ENCODE results near the gene MRPL16. TPM values are rescaled to one million over a fixed set of nuclear protein-coding genes. Genes with fewer than 3 reads are reported as not detected.

MRPL16 gene
- total RNA-seq, 2 experiments from 2014 or later, result 67.2 to 70.0 TPM

DNA sequence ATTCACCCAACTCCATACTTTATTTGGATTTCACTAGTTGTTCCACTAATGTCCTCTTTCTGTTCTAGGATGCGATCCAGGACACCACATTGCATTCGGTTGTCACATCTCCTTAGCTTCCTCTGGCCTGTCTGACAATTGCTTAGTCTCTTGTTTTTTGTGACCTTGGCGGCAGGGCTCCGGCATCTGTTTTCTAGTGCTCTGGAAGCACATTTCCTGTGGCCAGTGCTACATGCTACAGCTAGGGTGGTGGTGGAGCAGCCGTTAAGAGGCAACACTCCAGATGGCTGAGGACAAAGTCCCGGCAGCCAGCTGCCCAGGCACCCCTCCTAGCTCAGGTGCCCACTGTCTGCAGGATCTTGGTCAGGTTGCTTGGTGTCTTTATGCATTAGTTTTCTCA, 48.6 kb downstream of the MRPL16 start:
- Mint-ChIP-seq H3K27me3 (no peaks in the 10 kb centered on the region), H3K9me3 (no peaks in the 10 kb centered on the region), H3K4me3 (no peak overlapping the region), H3K4me1 (peaks cover 60% of the 10 kb centered on the region), H3K27ac (no peak overlapping the region), H3K36me3 (peaks cover 50% of the 10 kb centered on the region)
- no peak for ATAC-seq (ENCODE audit: low read depth)
- POLR2A ChIA-PET, result interaction anchor here (1.0 kb wide), 1 partner anchor 40 kb away, joined by 5 read pairs; no protein-coding TSS in a partner anchor
- no peak for DNase-seq

- H3K4me3 Mint-ChIP-seq, result no peak overlapping the region
- DNase-seq (no peak), ATAC-seq (ENCODE audit: low read depth) (no peak)
- H3K4me1 Mint-ChIP-seq, result peaks cover 67% of the 10 kb centered on the region
- H3K9me3 Mint-ChIP-seq, result no peaks in the 10 kb centered on the region
- POLR2A ChIA-PET, result no interaction called here
- no peaks in the 10 kb centered on the region for H3K27me3 Mint-ChIP-seq
- no peak overlapping the region for H3K27ac Mint-ChIP-seq
- peaks cover 57% of the 10 kb centered on the region for H3K36me3 Mint-ChIP-seq
Measured at GRCh38 chr11:59760771-59761170, 49.8 kb downstream of the MRPL16 start.

- H3K4me1 Mint-ChIP-seq, result peaks cover 62% of the 10 kb centered on the region
- H3K27me3 Mint-ChIP-seq, result no peaks in the 10 kb centered on the region
- ATAC-seq (ENCODE audit: low read depth) (no peak), DNase-seq (no peak)
- H3K27ac Mint-ChIP-seq, result no peak overlapping the region
- POLR2A ChIA-PET, result interaction anchor here (0.6 to 1.5 kb wide), 3 partner anchors 11 to 41 kb away, joined by 3 to 5 read pairs (median 3); no protein-coding TSS in a partner anchor
- H3K36me3 Mint-ChIP-seq, result peaks cover 53% of the 10 kb centered on the region
- no peak overlapping the region for H3K4me3 Mint-ChIP-seq
- H3K9me3 Mint-ChIP-seq, result no peaks in the 10 kb centered on the region
Measured at GRCh38 chr11:59759900-59760299, 50.7 kb downstream of the MRPL16 start.

DNA sequence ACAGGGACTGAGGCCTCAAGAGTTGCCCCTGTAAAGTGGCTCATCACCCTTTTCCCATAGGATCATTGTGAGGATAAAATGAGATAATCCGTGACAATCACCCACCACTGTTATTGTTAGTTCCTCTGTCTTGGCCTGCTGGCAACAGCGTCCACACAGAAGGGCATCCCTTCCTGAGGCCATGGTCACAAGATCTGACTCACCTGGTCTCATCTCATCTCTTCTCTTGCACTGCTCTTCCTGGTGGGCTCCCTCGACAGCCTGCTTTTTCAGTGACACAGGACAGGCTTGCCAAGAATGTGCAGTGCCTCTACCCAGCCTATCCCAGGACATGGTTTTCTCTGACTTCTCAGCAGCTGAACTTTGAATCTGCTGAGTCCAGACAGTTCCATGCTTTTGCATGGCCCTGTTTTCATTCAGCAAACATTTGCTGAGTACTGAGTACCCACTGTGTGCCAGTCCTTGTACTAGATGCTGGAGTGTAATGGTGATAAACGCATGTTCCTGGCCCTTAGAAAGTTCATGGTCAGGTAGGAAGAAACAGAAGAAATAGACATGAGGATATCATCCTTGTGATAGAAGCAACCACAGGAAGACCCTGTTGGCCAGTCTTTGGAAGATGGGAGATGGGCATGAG, 52.1 kb downstream of the MRPL16 start:
- Mint-ChIP-seq H3K27me3 (no peaks in the 10 kb centered on the region), H3K27ac (no peak overlapping the region), H3K4me1 (peaks cover 58% of the 10 kb centered on the region), H3K4me3 (no peak overlapping the region), H3K36me3 (peaks cover 53% of the 10 kb centered on the region), H3K9me3 (no peaks in the 10 kb centered on the region)
- ATAC-seq (ENCODE audit: low read depth) (no peak), DNase-seq (no peak)
- POLR2A ChIA-PET, result interaction anchor here (1.3 to 5.6 kb wide), 4 partner anchors 10 to 42 kb away, joined by 3 to 102 read pairs (median 28); no protein-coding TSS in a partner anchor

GRCh38 chr11:59756845-59757244, 53.7 kb downstream of the MRPL16 start:
- POLR2A ChIA-PET, result interaction anchor here (0.6 to 5.6 kb wide), 9 partner anchors 12 to 141 kb away, joined by 3 to 102 read pairs (median 17); partner anchors contain the start of genes MRPL16, OSBP and PATL1
- ATAC-seq (ENCODE audit: low read depth) (no peak), DNase-seq (no peak)
- Mint-ChIP-seq H3K9me3 (no peaks in the 10 kb centered on the region), H3K36me3 (peaks cover 40% of the 10 kb centered on the region), H3K4me1 (peaks cover 52% of the 10 kb centered on the region), H3K4me3 (peak overlapping the region; percentile 96), H3K27ac (peak overlapping the region; percentile 2), H3K27me3 (no peaks in the 10 kb centered on the region)

DNA sequence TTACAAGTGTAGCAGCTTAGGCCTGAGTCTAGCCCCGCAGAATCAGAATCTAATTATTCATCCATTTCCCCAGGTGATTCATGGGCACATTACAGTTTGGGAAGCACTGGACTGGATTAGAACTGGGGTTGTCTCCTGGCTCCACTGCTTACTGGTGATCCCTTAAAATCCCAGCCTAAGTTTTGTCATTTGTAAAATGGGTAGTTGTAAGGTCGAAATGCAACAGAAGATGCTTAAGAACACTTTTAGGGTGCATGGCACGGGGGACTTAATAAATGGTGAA, 54.1 kb downstream of the MRPL16 start:
- Mint-ChIP-seq H3K36me3 (peaks cover 39% of the 10 kb centered on the region), H3K9me3 (no peaks in the 10 kb centered on the region), H3K27ac (no peak overlapping the region), H3K4me1 (peaks cover 50% of the 10 kb centered on the region), H3K27me3 (no peaks in the 10 kb centered on the region), H3K4me3 (peak overlapping the region; percentile 96)
- no peak for ATAC-seq (ENCODE audit: low read depth)
- no peak for DNase-seq
- POLR2A ChIA-PET, result interaction anchor here (0.6 to 5.6 kb wide), 11 partner anchors 12 to 141 kb away, joined by 3 to 102 read pairs (median 15); partner anchors contain the start of genes MRPL16, OSBP and PATL1

Other genes with a start within 250 kb of the MRPL16 start
- 10 to 100 TPM; 41.6 to 41.8 TPM for gene OSBP, start 195.0 kb downstream of the MRPL16 start, total RNA-seq
- 10 to 100 TPM; 52.9 to 54.1 TPM for gene PATL1, start 141.7 kb downstream of the MRPL16 start, total RNA-seq
- not detected for gene OR10V1, start 96.9 kb downstream of the MRPL16 start, total RNA-seq
- 10 to 100 TPM; 73.7 to 79.2 TPM for gene STX3, start 55.4 kb downstream of the MRPL16 start, total RNA-seq
- not detected for gene CBLIF, start 34.7 kb upstream of the MRPL16 start, total RNA-seq
- not detected for gene TCN1, start 55.7 kb upstream of the MRPL16 start, total RNA-seq
- not detected for gene OOSP3, start 68.0 kb upstream of the MRPL16 start, total RNA-seq
- gene OOSP1, start 127.7 kb upstream of the MRPL16 start, total RNA-seq, result not detected
- gene OOSP4A, start 153.3 kb upstream of the MRPL16 start, total RNA-seq, result not detected
- not detected for gene OOSP4B, start 206.4 kb upstream of the MRPL16 start, total RNA-seq
- gene OOSP2, start 229.6 kb upstream of the MRPL16 start, total RNA-seq, result not detected
- gene MS4A3, start 245.9 kb upstream of the MRPL16 start, total RNA-seq, result not detected